ENCODE measurements around the gene RNF168.
"Not testable (repeated sequence)": the region's sequence is repeated elsewhere in the genome, so short reads cannot be mapped to it uniquely, and the experiment has no call there.

GRCh38 chr3:196462680-196463477, 40.7 kb downstream of the RNF168 start:
- TF ChIP-seq KLF8 (tag by site-specific recombination; IDR thresholded peaks at IDR 0.05); CTCF (tag by site-specific recombination; IDR thresholded peaks at IDR 0.05); ZNF133 (tag by site-specific recombination; IDR thresholded peaks at IDR 0.05); ZNF423 (tag by site-specific recombination; IDR thresholded peaks at IDR 0.05); ZNF555 (tag by site-specific recombination; conservative IDR thresholded peaks at IDR 0.05); ZNF580 (tag by site-specific recombination; IDR thresholded peaks at IDR 0.05); GLIS1 (tag by site-specific recombination; IDR thresholded peaks at IDR 0.05); ZNF311 (tag by site-specific recombination; IDR thresholded peaks at IDR 0.05; ENCODE audit: borderline replicate concordance); ZNF48 (tag by site-specific recombination; IDR thresholded peaks at IDR 0.05); KLF1 (tag by site-specific recombination; IDR thresholded peaks at IDR 0.05); ZNF621 (tag by site-specific recombination; IDR thresholded peaks at IDR 0.05): not testable (repeated sequence)
- TF ChIP-seq, protein P1, sequence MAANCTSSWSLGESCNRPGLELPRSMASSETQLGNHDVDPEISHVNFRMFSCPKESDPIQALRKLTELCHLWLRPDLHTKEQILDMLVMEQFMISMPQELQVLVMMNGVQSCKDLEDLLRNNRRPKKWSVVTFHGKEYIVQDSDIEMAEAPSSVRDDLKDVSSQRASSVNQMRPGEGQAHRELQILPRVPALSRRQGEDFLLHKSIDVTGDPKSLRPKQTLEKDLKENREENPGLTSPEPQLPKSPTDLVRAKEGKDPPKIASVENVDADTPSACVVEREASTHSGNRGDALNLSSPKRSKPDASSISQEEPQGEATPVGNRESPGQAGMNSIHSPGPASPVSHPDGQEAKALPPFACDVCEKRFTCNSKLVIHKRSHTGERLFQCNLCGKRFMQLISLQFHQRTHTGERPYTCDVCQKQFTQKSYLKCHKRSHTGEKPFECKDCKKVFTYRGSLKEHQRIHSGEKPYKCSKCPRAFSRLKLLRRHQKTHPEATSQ (tag by site-specific recombination; IDR thresholded peaks at IDR 0.05), result not testable (repeated sequence)

All from HEK293 (cell line).